ENCODE measurements around the gene TPGS2.
"Not testable (repeated sequence)": the region's sequence is repeated elsewhere in the genome, so short reads cannot be mapped to it uniquely, and the experiment has no call there.

Gene TPGS2

GRCh38 chr18:36821681-36822080 is 7.1 kb downstream of the TPGS2 start:
- no peak for DNase-seq (ENCODE audit: low read depth)

GRCh38 chr18:36819621-36820020 is 9.2 kb downstream of the TPGS2 start:
- no peak for DNase-seq (ENCODE audit: low read depth)

- no peak for DNase-seq (ENCODE audit: low read depth)
These were observed 10.2 kb downstream of the TPGS2 start for GRCh38 chr18:36818652-36819051.

- DNase-seq (ENCODE audit: low read depth), result no peak
These were observed 11.8 kb downstream of the TPGS2 start for GRCh38 chr18:36817039-36817438.

GRCh38 chr18:36816096-36816495 is 12.7 kb downstream of the TPGS2 start:
- DNase-seq (ENCODE audit: low read depth), result not testable (repeated sequence)

- DNase-seq (ENCODE audit: low read depth), result no peak
These were observed 13.8 kb downstream of the TPGS2 start for GRCh38 chr18:36814994-36815393.

GRCh38 chr18:36813824-36814223 is 15.0 kb downstream of the TPGS2 start:
- no peak for DNase-seq (ENCODE audit: low read depth)

- no peak for DNase-seq (ENCODE audit: low read depth)
These were observed 15.6 kb downstream of the TPGS2 start for GRCh38 chr18:36813101-36813775.

GRCh38 chr18:36812678-36813077 is 16.1 kb downstream of the TPGS2 start:
- no peak for DNase-seq (ENCODE audit: low read depth)

GRCh38 chr18:36811955-36812354 is 16.8 kb downstream of the TPGS2 start:
- no peak for DNase-seq (ENCODE audit: low read depth)

GRCh38 chr18:36811430-36811829 is 17.4 kb downstream of the TPGS2 start:
- DNase-seq (ENCODE audit: low read depth), result no peak

GRCh38 chr18:36809590-36810381 is 19.0 kb downstream of the TPGS2 start:
- DNase-seq (ENCODE audit: low read depth), result no peak

- no peak for DNase-seq (ENCODE audit: low read depth)
These were observed 20.1 kb downstream of the TPGS2 start for GRCh38 chr18:36808681-36809080.

GRCh38 chr18:36805105-36805504 is 23.7 kb downstream of the TPGS2 start:
- no peak for DNase-seq (ENCODE audit: low read depth)

- DNase-seq (ENCODE audit: low read depth), result no peak
These were observed 29.9 kb downstream of the TPGS2 start for GRCh38 chr18:36798738-36799473.

GRCh38 chr18:36792634-36793283 is 36.0 kb downstream of the TPGS2 start:
- DNase-seq (ENCODE audit: low read depth), result no peak

- no peak for DNase-seq (ENCODE audit: low read depth)
These were observed 42.1 kb downstream of the TPGS2 start for GRCh38 chr18:36786686-36787085.

GRCh38 chr18:36783792-36784191 is 45.0 kb downstream of the TPGS2 start:
- DNase-seq (ENCODE audit: low read depth), result no peak

GRCh38 chr18:36782710-36783109 is 46.1 kb downstream of the TPGS2 start:
- no peak for DNase-seq (ENCODE audit: low read depth)

GRCh38 chr18:36780748-36781147 is 48.1 kb downstream of the TPGS2 start:
- DNase-seq (ENCODE audit: low read depth), result no peak

- DNase-seq (ENCODE audit: low read depth), result no peak
These were observed 51.2 kb downstream of the TPGS2 start for GRCh38 chr18:36777566-36777965.

- DNase-seq (ENCODE audit: low read depth), result no peak
These were observed 52.2 kb downstream of the TPGS2 start for GRCh38 chr18:36776650-36777049.

Data from stimulated activated CD8-positive, alpha-beta memory T cell treated with anti-CD3 and anti-CD28 coated beads, Interleukin-4, amount 100 ng/mL, for 24 hours (primary cell).